ENCODE measurements around the gene RMND1. TPM values are rescaled to one million over a fixed set of nuclear protein-coding genes. Genes with fewer than 3 reads are reported as not detected.

RMND1 gene
- total and polyA plus RNA-seq, 3 experiments from 2014 or later: 10.4 to 25.6 (median 24.5) TPM

DNA sequence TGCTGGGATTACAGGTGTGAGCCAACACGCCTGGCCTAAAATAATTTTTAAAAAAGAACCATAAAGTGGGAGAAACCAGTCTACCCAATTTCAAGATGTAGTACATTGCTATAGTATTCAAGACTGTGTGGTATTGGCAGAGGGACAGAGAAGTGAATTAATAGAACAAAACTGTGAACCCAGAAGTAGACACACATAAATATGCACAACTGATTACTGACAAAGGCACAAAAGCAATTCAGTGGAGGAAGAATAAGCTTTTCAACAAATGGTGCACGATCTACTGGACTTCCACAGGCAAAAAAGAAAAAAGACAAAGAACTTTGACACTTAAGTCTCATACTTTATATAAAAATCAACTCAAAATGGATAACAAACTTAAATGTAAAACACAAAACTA is 76.1 kb downstream of the RMND1 start:
- peaks cover 10% of the 10 kb centered on the region for H3K36me3 ChIP-seq (ENCODE audit: insufficient read depth, low read length)
- peak overlapping the region in 6 of 7 donors; percentile 8 to 76 (median 48) for H3K4me3 Mint-ChIP-seq

DNA sequence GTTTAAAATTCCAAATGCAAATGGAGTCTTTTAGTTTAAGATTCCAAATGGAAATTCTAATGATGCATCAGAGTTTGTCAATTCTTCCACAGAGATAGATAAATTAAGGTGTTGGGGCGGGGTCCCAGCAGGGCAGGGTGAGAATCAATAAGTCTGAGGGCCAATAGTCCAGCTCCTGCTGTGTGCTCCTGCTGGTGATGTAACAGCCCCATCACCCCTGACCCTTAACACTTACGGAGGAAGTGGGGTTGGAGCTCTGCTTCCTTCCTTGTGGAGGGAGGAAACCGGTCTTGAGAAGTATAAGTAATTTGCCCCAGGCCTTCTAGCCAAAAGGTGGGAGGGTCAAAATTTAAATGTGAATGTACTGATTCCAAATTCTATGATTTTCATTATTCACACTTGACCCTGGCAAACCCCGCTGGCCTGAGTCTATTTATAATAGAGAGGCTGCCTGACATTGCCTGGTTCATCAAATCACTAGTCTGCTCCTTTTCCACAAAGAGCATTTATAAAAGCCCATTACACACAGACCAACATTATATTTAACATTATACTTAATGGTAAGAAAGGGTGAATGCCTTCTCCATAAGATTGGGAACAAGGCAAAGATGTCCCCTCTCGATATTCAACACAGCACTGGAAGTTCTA is 77.8 kb downstream of the RMND1 start:
- Mint-ChIP-seq H3K36me3 (peaks cover 6 to 34% (median 8%) of the 10 kb centered on the region in 3 donors), H3K27ac (peak overlapping the region; percentile 74 to 97 (median 95)), H3K4me3 (peak overlapping the region; percentile 74 to 88 (median 87)), H3K4me1 (peaks cover 67 to 78% (median 77%) of the 10 kb centered on the region in 3 donors), H3K9me3 (peaks cover 0 to 2% (median 0%) of the 10 kb centered on the region in 5 donors), H3K27me3 (no peaks in the 10 kb centered on the region)
- Histone ChIP-seq H3K27ac (ENCODE audit: low read depth, low read length) (peak overlapping the region; percentile 17), H3K27me3 (ENCODE audit: insufficient read depth, low read length, poor library complexity, severe bottlenecking) (no peaks in the 10 kb centered on the region), H3K4me1 (ENCODE audit: insufficient read depth, low read length) (peaks cover 64% of the 10 kb centered on the region), H3K4me3 (ENCODE audit: low read length) (peak overlapping the region; percentile 11), H3K36me3 (ENCODE audit: insufficient read depth, low read length) (peaks cover 22% of the 10 kb centered on the region), H3K9me3 (ENCODE audit: low read length) (no peaks in the 10 kb centered on the region)
- ChIA-PET POLR2A (interaction anchor here (0.5 to 4.9 kb wide), 4 partner anchors 14 to 78 kb away, joined by 3 to 54 read pairs (median 5); partner anchors contain the start of gene RMND1), CTCF (interaction anchor here (1.2 to 3.8 kb wide), 5 partner anchors 9 to 72 kb away, joined by 3 to 14 read pairs (median 3); no protein-coding TSS in a partner anchor)
- DNase-seq: peak in 2 of 5 donors; percentile 20 to 30

More for the DNA sequence above, 76.1 kb downstream of the RMND1 start:
- H3K9me3 ChIP-seq (ENCODE audit: low read length): no peaks in the 10 kb centered on the region
- H3K4me1 ChIP-seq (ENCODE audit: insufficient read depth, low read length): peaks cover 81% of the 10 kb centered on the region
- Mint-ChIP-seq H3K9me3 (peaks cover 0 to 2% (median 0%) of the 10 kb centered on the region in 5 donors), H3K4me1 (peaks cover 82 to 94% (median 94%) of the 10 kb centered on the region in 3 donors), H3K27ac (peak overlapping the region; percentile 24 to 91 (median 82)), H3K36me3 (peaks cover 6 to 25% (median 8%) of the 10 kb centered on the region in 3 donors), H3K27me3 (no peaks in the 10 kb centered on the region)
- CTCF ChIA-PET: interaction anchor here (1.4 to 3.8 kb wide), 3 partner anchors 13 to 30 kb away, joined by 3 to 14 read pairs (median 4); no protein-coding TSS in a partner anchor
- H3K4me3 ChIP-seq (ENCODE audit: low read length): no peak overlapping the region
- POLR2A ChIA-PET: interaction anchor here (4.9 kb wide), 1 partner anchor 14 kb away, joined by 54 read pairs; no protein-coding TSS in a partner anchor
- H3K27me3 ChIP-seq (ENCODE audit: insufficient read depth, low read length, poor library complexity, severe bottlenecking): no peaks in the 10 kb centered on the region
- H3K27ac ChIP-seq (ENCODE audit: low read depth, low read length): no peak overlapping the region
- DNase-seq: no peak

DNA sequence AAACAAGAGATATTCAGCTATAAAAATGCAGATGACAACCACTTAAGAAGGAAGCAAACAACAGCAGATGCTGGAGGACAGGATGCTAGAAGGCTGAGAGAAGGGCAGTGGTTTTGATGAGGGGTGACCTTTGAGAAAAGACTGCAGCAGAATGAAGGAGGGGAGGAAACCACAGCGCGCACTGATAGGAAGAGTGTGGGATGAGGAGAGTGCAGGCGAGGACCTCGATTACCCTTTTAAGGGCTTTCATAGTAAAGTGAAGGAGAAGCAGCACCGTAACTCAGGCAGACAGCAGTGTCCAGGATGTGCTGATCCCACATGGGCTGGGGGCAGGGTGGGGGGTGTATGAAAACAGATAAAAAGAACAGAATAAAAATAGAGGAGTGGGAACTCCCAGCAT is 79.8 kb downstream of the RMND1 start:
- ChIA-PET POLR2A (interaction anchor here (1.0 to 4.9 kb wide), 2 partner anchors 11 to 18 kb away, joined by 3 to 54 read pairs; no protein-coding TSS in a partner anchor), CTCF (interaction anchor here (1.0 to 1.1 kb wide), 2 partner anchors 12 to 38 kb away, joined by 3 to 4 read pairs; no protein-coding TSS in a partner anchor)
- Mint-ChIP-seq H3K4me1 (peaks cover 56 to 64% (median 61%) of the 10 kb centered on the region in 3 donors), H3K27me3 (no peaks in the 10 kb centered on the region), H3K36me3 (peaks cover 6 to 43% (median 8%) of the 10 kb centered on the region in 3 donors), H3K27ac (peak overlapping the region; percentile 74 to 97 (median 89)), H3K4me3 (peak overlapping the region; percentile 66 to 88 (median 77)), H3K9me3 (peaks cover 0 to 2% (median 0%) of the 10 kb centered on the region in 5 donors)
- Histone ChIP-seq H3K27ac (ENCODE audit: low read depth, low read length) (no peak overlapping the region), H3K36me3 (ENCODE audit: insufficient read depth, low read length) (peaks cover 22% of the 10 kb centered on the region), H3K4me1 (ENCODE audit: insufficient read depth, low read length) (peaks cover 52% of the 10 kb centered on the region), H3K9me3 (ENCODE audit: low read length) (no peaks in the 10 kb centered on the region), H3K4me3 (ENCODE audit: low read length) (no peak overlapping the region), H3K27me3 (ENCODE audit: insufficient read depth, low read length, poor library complexity, severe bottlenecking) (no peaks in the 10 kb centered on the region)
- DNase-seq: peak in 1 of 5 donors; percentile 5

DNA sequence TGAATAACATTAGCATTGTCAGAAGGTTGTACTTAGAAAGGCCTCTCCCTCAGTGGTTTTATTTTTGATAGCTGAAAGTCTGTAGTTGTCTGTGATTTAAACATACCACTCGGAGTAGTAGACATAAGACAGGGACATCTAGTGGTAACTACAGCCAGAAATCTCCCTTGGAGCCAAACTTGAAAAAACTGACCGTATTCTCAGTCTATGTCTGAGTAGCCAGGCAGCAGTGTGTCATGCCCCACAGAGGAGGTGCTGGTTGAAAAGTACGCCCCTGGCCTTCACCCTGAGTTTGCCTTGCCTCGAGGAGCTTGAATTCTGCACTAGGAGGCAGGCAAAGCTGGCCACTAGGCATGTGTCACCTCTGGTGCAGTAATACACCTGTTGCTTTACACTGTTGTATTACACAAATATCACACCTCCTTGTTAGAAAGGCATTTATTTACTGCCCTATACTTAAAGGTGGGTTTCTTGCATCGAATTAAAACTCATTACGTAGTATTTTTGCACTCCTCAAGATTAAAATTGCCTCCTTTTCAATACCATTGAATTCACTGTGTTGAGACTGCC is 81.3 kb downstream of the RMND1 start:
- Histone ChIP-seq H3K4me1 (ENCODE audit: insufficient read depth, low read length) (peaks cover 37% of the 10 kb centered on the region), H3K27ac (ENCODE audit: low read depth, low read length) (no peak overlapping the region), H3K36me3 (ENCODE audit: insufficient read depth, low read length) (peaks cover 29% of the 10 kb centered on the region), H3K9me3 (ENCODE audit: low read length) (no peaks in the 10 kb centered on the region), H3K4me3 (ENCODE audit: low read length) (no peak overlapping the region), H3K27me3 (ENCODE audit: insufficient read depth, low read length, poor library complexity, severe bottlenecking) (no peaks in the 10 kb centered on the region)
- Mint-ChIP-seq H3K9me3 (peaks cover 0 to 2% (median 0%) of the 10 kb centered on the region in 5 donors), H3K27ac (peak overlapping the region in 3 of 8 donors; percentile 5 to 82 (median 74)), H3K27me3 (no peaks in the 10 kb centered on the region), H3K4me3 (peak overlapping the region in 1 of 7 donors; percentile 66), H3K36me3 (peaks cover 12 to 56% (median 15%) of the 10 kb centered on the region in 3 donors), H3K4me1 (peaks cover 40 to 48% (median 46%) of the 10 kb centered on the region in 3 donors)
- DNase-seq: no peak
- CTCF ChIA-PET: no interaction called here
- POLR2A ChIA-PET: no interaction called here

DNA sequence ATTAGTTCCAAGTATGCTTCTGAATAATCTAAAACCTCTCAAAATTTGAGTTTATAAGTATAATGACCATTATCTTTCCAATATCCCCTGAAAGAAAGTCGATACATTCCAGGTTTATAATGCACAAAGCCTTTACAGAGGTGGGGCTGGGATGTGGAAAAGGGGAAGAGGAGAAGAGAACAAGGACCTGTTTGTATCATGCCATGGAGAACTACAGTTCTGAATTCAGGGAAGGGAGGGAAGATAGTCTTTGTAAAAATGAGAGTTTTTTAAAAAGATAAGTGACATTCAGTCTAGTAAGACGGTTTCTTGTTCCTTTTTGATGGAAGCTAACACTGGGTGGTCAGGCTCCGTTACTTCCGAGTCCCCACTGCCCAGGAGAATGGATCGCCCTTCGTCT is 86.7 kb downstream of the RMND1 start:
- peaks cover 27% of the 10 kb centered on the region for H3K36me3 ChIP-seq (ENCODE audit: insufficient read depth, low read length)
- peaks cover 0 to 5% (median 0%) of the 10 kb centered on the region in 3 donors for H3K4me1 Mint-ChIP-seq
- no peak for DNase-seq
- no peaks in the 10 kb centered on the region for H3K9me3 Mint-ChIP-seq
- peaks cover 6 to 72% (median 16%) of the 10 kb centered on the region in 3 donors for H3K36me3 Mint-ChIP-seq
- ChIA-PET CTCF (interaction anchor here (1.1 kb wide), 1 partner anchor 31 kb away, joined by 3 read pairs; no protein-coding TSS in a partner anchor), POLR2A (no interaction called here)
- H3K27me3 ChIP-seq (ENCODE audit: insufficient read depth, low read length, poor library complexity, severe bottlenecking): no peaks in the 10 kb centered on the region
- no peaks in the 10 kb centered on the region for H3K4me1 ChIP-seq (ENCODE audit: insufficient read depth, low read length)
- no peak overlapping the region for H3K4me3 ChIP-seq (ENCODE audit: low read length)
- no peaks in the 10 kb centered on the region for H3K27me3 Mint-ChIP-seq
- no peaks in the 10 kb centered on the region for H3K9me3 ChIP-seq (ENCODE audit: low read length)
- peak overlapping the region in 2 of 8 donors; percentile 85 to 88 for H3K27ac Mint-ChIP-seq
- H3K4me3 Mint-ChIP-seq: no peak overlapping the region
- H3K27ac ChIP-seq (ENCODE audit: low read depth, low read length): no peak overlapping the region

DNA sequence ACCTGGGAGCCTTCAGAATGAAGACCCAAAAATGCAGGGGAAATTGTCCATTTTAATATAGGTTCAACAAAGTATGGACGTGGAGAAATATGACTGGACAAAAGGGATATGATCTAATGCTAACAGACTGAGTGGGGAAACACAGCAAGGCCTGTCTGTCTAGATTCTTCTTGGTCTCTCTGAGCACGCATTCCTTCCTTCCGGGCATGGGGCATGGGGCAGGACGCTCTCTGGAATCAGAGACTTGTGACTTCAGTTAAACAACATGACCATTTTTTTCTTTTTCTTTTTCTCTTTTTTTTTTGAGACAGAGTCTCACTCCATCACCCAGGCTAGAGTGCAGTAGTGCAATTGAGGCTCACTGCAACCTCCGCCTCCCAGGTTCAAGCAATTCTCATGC is 92.4 kb downstream of the RMND1 start:
- Mint-ChIP-seq H3K4me1 (peaks cover 0 to 8% (median 3%) of the 10 kb centered on the region in 3 donors), H3K36me3 (peaks cover 0 to 46% (median 11%) of the 10 kb centered on the region in 3 donors), H3K9me3 (no peaks in the 10 kb centered on the region), H3K27me3 (no peaks in the 10 kb centered on the region), H3K4me3 (no peak overlapping the region), H3K27ac (no peak overlapping the region)
- ChIA-PET POLR2A (no interaction called here), CTCF (interaction anchor here (1.5 kb wide), 1 partner anchor 23 kb away, joined by 4 read pairs; no protein-coding TSS in a partner anchor)
- peaks cover 5% of the 10 kb centered on the region for H3K36me3 ChIP-seq (ENCODE audit: insufficient read depth, low read length)
- H3K9me3 ChIP-seq (ENCODE audit: low read length): no peaks in the 10 kb centered on the region
- H3K27ac ChIP-seq (ENCODE audit: low read depth, low read length): no peak overlapping the region
- H3K4me3 ChIP-seq (ENCODE audit: low read length): no peak overlapping the region
- H3K27me3 ChIP-seq (ENCODE audit: insufficient read depth, low read length, poor library complexity, severe bottlenecking): no peaks in the 10 kb centered on the region
- H3K4me1 ChIP-seq (ENCODE audit: insufficient read depth, low read length): no peaks in the 10 kb centered on the region
- DNase-seq: no peak

DNA sequence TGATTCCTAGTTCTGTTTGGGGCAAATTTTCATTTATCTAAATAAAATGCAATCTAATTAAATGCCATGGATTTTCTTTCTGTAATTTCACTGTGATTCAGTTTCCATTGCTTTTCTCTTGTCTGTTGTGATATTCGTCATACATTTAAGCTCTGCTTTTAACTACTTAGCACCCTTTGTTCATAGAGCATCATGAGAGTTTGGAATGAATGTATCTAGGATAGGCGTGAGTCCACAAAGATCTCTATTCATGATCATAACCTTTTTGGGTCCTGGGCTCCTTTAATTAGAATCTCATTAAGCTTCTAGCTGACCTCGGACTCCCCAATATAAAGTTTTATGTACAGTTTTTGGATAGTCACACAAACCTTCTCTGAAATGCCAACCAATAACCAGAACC is 93.5 kb downstream of the RMND1 start:
- ChIA-PET CTCF (interaction anchor here (1.3 kb wide), 1 partner anchor 11 kb away, joined by 3 read pairs; no protein-coding TSS in a partner anchor), POLR2A (no interaction called here)
- H3K36me3 ChIP-seq (ENCODE audit: insufficient read depth, low read length): peaks cover 5% of the 10 kb centered on the region
- no peaks in the 10 kb centered on the region for H3K27me3 ChIP-seq (ENCODE audit: insufficient read depth, low read length, poor library complexity, severe bottlenecking)
- peaks cover 0 to 39% (median 7%) of the 10 kb centered on the region in 3 donors for H3K36me3 Mint-ChIP-seq
- peaks cover 0 to 8% (median 3%) of the 10 kb centered on the region in 3 donors for H3K4me1 Mint-ChIP-seq
- no peak overlapping the region for H3K4me3 Mint-ChIP-seq
- H3K9me3 ChIP-seq (ENCODE audit: low read length): no peaks in the 10 kb centered on the region
- no peak overlapping the region for H3K4me3 ChIP-seq (ENCODE audit: low read length)
- H3K27ac Mint-ChIP-seq: peak overlapping the region in 1 of 8 donors; percentile 73
- DNase-seq: no peak
- no peak overlapping the region for H3K27ac ChIP-seq (ENCODE audit: low read depth, low read length)
- H3K9me3 Mint-ChIP-seq: no peaks in the 10 kb centered on the region
- H3K27me3 Mint-ChIP-seq: no peaks in the 10 kb centered on the region
- H3K4me1 ChIP-seq (ENCODE audit: insufficient read depth, low read length): no peaks in the 10 kb centered on the region

Data from CD8-positive, alpha-beta memory T cell (primary cell).